ENCODE measurements around the gene PEDS1. TPM values are rescaled to one million over a fixed set of nuclear protein-coding genes. Genes with fewer than 3 reads are reported as not detected.
A peak's percentile ranks its signal among the peaks of the same experiment; 100 is the strongest.

PEDS1 gene
- polyA plus RNA-seq, 1 donor from 2014 or later: 10.0 TPM

- H3K27ac ChIP-seq (ENCODE audit: low read length): no peak overlapping the region
- H3K79me2 ChIP-seq (replicated peaks; ENCODE audit: insufficient read depth, low read length): no peaks in the 10 kb centered on the region
- H4K20me1 ChIP-seq (ENCODE audit: insufficient read depth): no peaks in the 10 kb centered on the region
- H3K4me3 ChIP-seq (ENCODE audit: low read length): no peak overlapping the region
- TF ChIP-seq SMC3 (conservative IDR thresholded peaks at IDR 0.05; ENCODE audit: poor library complexity) (peak; percentile 95), EZH2 (IDR thresholded peaks at IDR 0.05; ENCODE audit: borderline replicate concordance, insufficient read depth, low read length, poor library complexity, severe bottlenecking) (no peak), REST (IDR thresholded peaks at IDR 0.05; ENCODE audit: borderline replicate concordance) (no peak), RAD21 (conservative IDR thresholded peaks at IDR 0.05) (peak; percentile 96), CTCF (IDR thresholded peaks at IDR 0.05; ENCODE audit: poor library complexity, severe bottlenecking) (peak; percentile 95), EP300 (conservative IDR thresholded peaks at IDR 0.05; ENCODE audit: poor library complexity, severe bottlenecking) (peak; percentile 15)
- H3K9ac ChIP-seq (ENCODE audit: low read length): no peak overlapping the region
- H3K4me2 ChIP-seq (ENCODE audit: low read length): no peak overlapping the region
- no peaks in the 10 kb centered on the region for H3K9me2 ChIP-seq (ENCODE audit: insufficient read depth, low read length)
- H3K36me3 ChIP-seq (ENCODE audit: insufficient read depth, low read length): no peaks in the 10 kb centered on the region
- no peaks in the 10 kb centered on the region for H3F3A ChIP-seq (ENCODE audit: insufficient read depth, low read length, poor library complexity, severe bottlenecking)
- H2AFZ ChIP-seq (ENCODE audit: low read depth, low read length): no peak overlapping the region
- peaks cover 3% of the 10 kb centered on the region for H3K27me3 ChIP-seq (ENCODE audit: insufficient read depth, low read depth, low read length)
- no peaks in the 10 kb centered on the region for H3K9me3 ChIP-seq (ENCODE audit: low read length)
Measured at GRCh38 chr20:50186151-50186885, 32.8 kb upstream of the PEDS1 start.

GRCh38 chr20:50185426-50185825 is 31.9 kb upstream of the PEDS1 start:
- H3F3A ChIP-seq (ENCODE audit: insufficient read depth, low read length, poor library complexity, severe bottlenecking): no peaks in the 10 kb centered on the region
- H2AFZ ChIP-seq (ENCODE audit: low read depth, low read length): no peak overlapping the region
- TF ChIP-seq EP300 (conservative IDR thresholded peaks at IDR 0.05; ENCODE audit: poor library complexity, severe bottlenecking): no peak
- no peak for TF ChIP-seq SMC3 (conservative IDR thresholded peaks at IDR 0.05; ENCODE audit: poor library complexity)
- no peak for TF ChIP-seq RAD21 (conservative IDR thresholded peaks at IDR 0.05)
- no peak for TF ChIP-seq CTCF (IDR thresholded peaks at IDR 0.05; ENCODE audit: poor library complexity, severe bottlenecking)
- TF ChIP-seq EZH2 (IDR thresholded peaks at IDR 0.05; ENCODE audit: borderline replicate concordance, insufficient read depth, low read length, poor library complexity, severe bottlenecking): no peak
- TF ChIP-seq POLR2AphosphoS5 (IDR thresholded peaks at IDR 0.05): no peak
- no peak for TF ChIP-seq REST (IDR thresholded peaks at IDR 0.05; ENCODE audit: borderline replicate concordance)
- TF ChIP-seq TAF1 (IDR thresholded peaks at IDR 0.05; ENCODE audit: low read depth): no peak
- TF ChIP-seq MXI1 (conservative IDR thresholded peaks at IDR 0.05; ENCODE audit: poor library complexity, severe bottlenecking): no peak
- no peaks in the 10 kb centered on the region for H3K9me3 ChIP-seq (ENCODE audit: low read length)
- no peak overlapping the region for H3K9ac ChIP-seq (ENCODE audit: low read length)
- no peaks in the 10 kb centered on the region for H4K20me1 ChIP-seq (ENCODE audit: insufficient read depth)
- no peaks in the 10 kb centered on the region for H3K79me2 ChIP-seq (replicated peaks; ENCODE audit: insufficient read depth, low read length)
- no peaks in the 10 kb centered on the region for H3K9me2 ChIP-seq (ENCODE audit: insufficient read depth, low read length)
- no peak overlapping the region for H3K4me3 ChIP-seq (ENCODE audit: low read length)
- no peaks in the 10 kb centered on the region for H3K36me3 ChIP-seq (ENCODE audit: insufficient read depth, low read length)
- no peak overlapping the region for H3K27ac ChIP-seq (ENCODE audit: low read length)
- H3K27me3 ChIP-seq (ENCODE audit: insufficient read depth, low read depth, low read length): no peaks in the 10 kb centered on the region
- no peak overlapping the region for H3K4me2 ChIP-seq (ENCODE audit: low read length)
